Measurements from ENCODE around the gene LRRFIP1. TPM values are rescaled to one million over a fixed set of nuclear protein-coding genes. Genes with fewer than 3 reads are reported as not detected.

Gene LRRFIP1
- total and polyA plus RNA-seq, 2 of the 13 experiments (the other 11 are each of a cell fraction or from before 2014, with no cell fraction given): 15.9 to 40.5 TPM

GRCh38 chr2:237581751-237582746 lies 45.3 kb upstream of the LRRFIP1 start (continued):
- TF ChIP-seq TRAFD1 (CRISPR knock-in tag; IDR thresholded peaks at IDR 0.05; ENCODE audit: borderline replicate concordance): no peak
- peak; percentile 34; the same call in 1 of the 2 replicates for TF ChIP-seq ZNF749 (CRISPR knock-in tag; IDR thresholded peaks at IDR 0.05; ENCODE audit: borderline replicate concordance)
- TF ChIP-seq, protein P1, sequence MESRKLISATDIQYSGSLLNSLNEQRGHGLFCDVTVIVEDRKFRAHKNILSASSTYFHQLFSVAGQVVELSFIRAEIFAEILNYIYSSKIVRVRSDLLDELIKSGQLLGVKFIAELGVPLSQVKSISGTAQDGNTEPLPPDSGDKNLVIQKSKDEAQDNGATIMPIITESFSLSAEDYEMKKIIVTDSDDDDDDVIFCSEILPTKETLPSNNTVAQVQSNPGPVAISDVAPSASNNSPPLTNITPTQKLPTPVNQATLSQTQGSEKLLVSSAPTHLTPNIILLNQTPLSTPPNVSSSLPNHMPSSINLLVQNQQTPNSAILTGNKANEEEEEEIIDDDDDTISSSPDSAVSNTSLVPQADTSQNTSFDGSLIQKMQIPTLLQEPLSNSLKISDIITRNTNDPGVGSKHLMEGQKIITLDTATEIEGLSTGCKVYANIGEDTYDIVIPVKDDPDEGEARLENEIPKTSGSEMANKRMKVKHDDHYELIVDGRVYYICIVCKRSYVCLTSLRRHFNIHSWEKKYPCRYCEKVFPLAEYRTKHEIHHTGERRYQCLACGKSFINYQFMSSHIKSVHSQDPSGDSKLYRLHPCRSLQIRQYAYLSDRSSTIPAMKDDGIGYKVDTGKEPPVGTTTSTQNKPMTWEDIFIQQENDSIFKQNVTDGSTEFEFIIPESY (CRISPR knock-in tag; IDR thresholded peaks at IDR 0.05): no peak
- no peak for TF ChIP-seq CSRNP2 (CRISPR knock-in tag; conservative IDR thresholded peaks at IDR 0.05; ENCODE audit: low read depth)
- TF ChIP-seq, protein P2, sequence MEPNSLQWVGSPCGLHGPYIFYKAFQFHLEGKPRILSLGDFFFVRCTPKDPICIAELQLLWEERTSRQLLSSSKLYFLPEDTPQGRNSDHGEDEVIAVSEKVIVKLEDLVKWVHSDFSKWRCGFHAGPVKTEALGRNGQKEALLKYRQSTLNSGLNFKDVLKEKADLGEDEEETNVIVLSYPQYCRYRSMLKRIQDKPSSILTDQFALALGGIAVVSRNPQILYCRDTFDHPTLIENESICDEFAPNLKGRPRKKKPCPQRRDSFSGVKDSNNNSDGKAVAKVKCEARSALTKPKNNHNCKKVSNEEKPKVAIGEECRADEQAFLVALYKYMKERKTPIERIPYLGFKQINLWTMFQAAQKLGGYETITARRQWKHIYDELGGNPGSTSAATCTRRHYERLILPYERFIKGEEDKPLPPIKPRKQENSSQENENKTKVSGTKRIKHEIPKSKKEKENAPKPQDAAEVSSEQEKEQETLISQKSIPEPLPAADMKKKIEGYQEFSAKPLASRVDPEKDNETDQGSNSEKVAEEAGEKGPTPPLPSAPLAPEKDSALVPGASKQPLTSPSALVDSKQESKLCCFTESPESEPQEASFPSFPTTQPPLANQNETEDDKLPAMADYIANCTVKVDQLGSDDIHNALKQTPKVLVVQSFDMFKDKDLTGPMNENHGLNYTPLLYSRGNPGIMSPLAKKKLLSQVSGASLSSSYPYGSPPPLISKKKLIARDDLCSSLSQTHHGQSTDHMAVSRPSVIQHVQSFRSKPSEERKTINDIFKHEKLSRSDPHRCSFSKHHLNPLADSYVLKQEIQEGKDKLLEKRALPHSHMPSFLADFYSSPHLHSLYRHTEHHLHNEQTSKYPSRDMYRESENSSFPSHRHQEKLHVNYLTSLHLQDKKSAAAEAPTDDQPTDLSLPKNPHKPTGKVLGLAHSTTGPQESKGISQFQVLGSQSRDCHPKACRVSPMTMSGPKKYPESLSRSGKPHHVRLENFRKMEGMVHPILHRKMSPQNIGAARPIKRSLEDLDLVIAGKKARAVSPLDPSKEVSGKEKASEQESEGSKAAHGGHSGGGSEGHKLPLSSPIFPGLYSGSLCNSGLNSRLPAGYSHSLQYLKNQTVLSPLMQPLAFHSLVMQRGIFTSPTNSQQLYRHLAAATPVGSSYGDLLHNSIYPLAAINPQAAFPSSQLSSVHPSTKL (CRISPR knock-in tag; IDR thresholded peaks at IDR 0.05): peak; percentile 29
- TF ChIP-seq ZNF770 (CRISPR knock-in tag; IDR thresholded peaks at IDR 0.05): peak; percentile 94
- TF ChIP-seq SIN3B (IDR thresholded peaks at IDR 0.05; ENCODE audit: low read length): no peak
- no peak for TF ChIP-seq ZNF530 (CRISPR knock-in tag; IDR thresholded peaks at IDR 0.05; ENCODE audit: low read depth)
- TF ChIP-seq ATF7-NPFF (CRISPR knock-in tag; IDR thresholded peaks at IDR 0.05; ENCODE audit: low read depth): no peak; the same call in 1 of the 2 replicates
- 0 out of 2 replicates have a peak, but pooled peaks have one; percentile 21 for TF ChIP-seq FOXJ3 (CRISPR knock-in tag; IDR thresholded peaks at IDR 0.05; ENCODE audit: borderline replicate concordance)
- TF ChIP-seq SP2 (CRISPR knock-in tag; IDR thresholded peaks at IDR 0.05): no peak
- peak; percentile 55; the same call in 1 of the 2 replicates for TF ChIP-seq GFI1 (CRISPR knock-in tag; IDR thresholded peaks at IDR 0.05; ENCODE audit: borderline replicate concordance)
- peak; percentile 54; the same call in 1 of the 2 replicates for TF ChIP-seq ZNF7 (CRISPR knock-in tag; IDR thresholded peaks at IDR 0.05)
- TF ChIP-seq ZNF224 (CRISPR knock-in tag; IDR thresholded peaks at IDR 0.05): 0 out of 2 replicates have a peak, but pooled peaks have one; percentile 15
- TF ChIP-seq SRSF1 (optimal IDR thresholded peaks at IDR 0.05; ENCODE audit: low read depth, low read length): peak; percentile 48

Data from HepG2 (cell line).